Loucy (cell line): ENCODE measurements around the gene RPN2.

ENCODE experiments used
- H2AFZ ChIP-seq: fragments of 200-600 bp; sonication (generic); 2 replicates; pipeline ENCODE4 v1.6.0; 2016; ENCODE audit warnings: antibody characterized with exemption, mild to moderate bottlenecking, low read length, moderate library complexity
- H3F3A ChIP-seq: fragments of 200-600 bp; 2 replicates; pipeline ENCODE4 v1.6.0; 2016; ENCODE audit warnings: antibody characterized with exemption, low read depth, mild to moderate bottlenecking
- H3K27me3 ChIP-seq: fragments of 200-600 bp; sonication (generic); 2 replicates; pipeline ENCODE4 v1.6.1; 2014; ENCODE audit warnings: low read length, mild to moderate bottlenecking; ENCODE audit not compliant: insufficient read depth, poor library complexity, severe bottlenecking
- H3K36me3 ChIP-seq: fragments of 200-600 bp; sonication (generic); 2 replicates; pipeline ENCODE4 v1.6.1; 2016; ENCODE audit warnings: low read length; ENCODE audit not compliant: insufficient read depth
- H3K4me1 ChIP-seq: fragments of 200-600 bp; sonication (generic); 2 replicates; pipeline ENCODE4 v1.5.1; 2014; ENCODE audit warnings: low read length, mild to moderate bottlenecking; ENCODE audit not compliant: insufficient read depth, poor library complexity, severe bottlenecking
- H3K4me2 ChIP-seq: fragments of 200-600 bp; sonication (generic); 2 replicates; pipeline ENCODE4 v1.6.0; 2014; ENCODE audit warnings: antibody characterized with exemption, low read length, low read depth, mild to moderate bottlenecking; ENCODE audit not compliant: poor library complexity, severe bottlenecking
- H3K4me3 ChIP-seq: fragments of 200-600 bp; sonication (generic); 2 replicates; pipeline ENCODE4 v1.5.1; 2014; ENCODE audit warnings: low read length, mild to moderate bottlenecking, mixed read lengths; ENCODE audit not compliant: poor library complexity, severe bottlenecking
- H3K79me2 ChIP-seq: fragments of 200-600 bp; sonication (generic); 2 replicates; pipeline ENCODE4 v1.6.1; 2014; ENCODE audit warnings: low read length; ENCODE audit not compliant: insufficient read depth
- H3K9ac ChIP-seq: fragments of 200-600 bp; sonication (generic); 2 replicates; pipeline ENCODE4 v1.6.0; 2014; ENCODE audit warnings: mild to moderate bottlenecking, low read depth, low read length, moderate library complexity; ENCODE audit not compliant: poor library complexity, severe bottlenecking
- H3K9me2 ChIP-seq: fragments of 200-600 bp; sonication (generic); replicated peaks from 2 replicates; pipeline ENCODE4 v1.6.1; 2016; ENCODE audit warnings: low read depth, low read length, mixed read lengths
- H3K9me3 ChIP-seq: fragments of 200-600 bp; sonication (generic); 2 replicates; pipeline ENCODE4 v1.6.1; 2014; ENCODE audit warnings: mild to moderate bottlenecking, antibody characterized with exemption, low read length, low read depth; ENCODE audit not compliant: insufficient read depth
- H4K20me1 ChIP-seq: fragments of 200-600 bp; sonication (generic); 2 replicates; pipeline ENCODE4 v1.6.0; 2014; ENCODE audit warnings: antibody characterized with exemption, low read length, mild to moderate bottlenecking; ENCODE audit not compliant: insufficient read depth, poor library complexity, severe bottlenecking
- EZH2phosphoT487 ChIP-seq: fragments of 200-600 bp; IDR thresholded peaks from 2 replicates; pipeline ENCODE4 v1.6.1; 2018; ENCODE audit warnings: antibody characterized with exemption, mild to moderate bottlenecking, moderate library complexity, borderline replicate concordance
- TF ChIP-seq, protein P1 (sequence below): fragments of 200-600 bp; sonication (generic); conservative IDR thresholded peaks from 2 replicates; pipeline ENCODE4 v1.5.1; 2014; ENCODE audit warnings: mild to moderate bottlenecking, antibody characterized with exemption, low read length

Gene RPN2

DNA sequence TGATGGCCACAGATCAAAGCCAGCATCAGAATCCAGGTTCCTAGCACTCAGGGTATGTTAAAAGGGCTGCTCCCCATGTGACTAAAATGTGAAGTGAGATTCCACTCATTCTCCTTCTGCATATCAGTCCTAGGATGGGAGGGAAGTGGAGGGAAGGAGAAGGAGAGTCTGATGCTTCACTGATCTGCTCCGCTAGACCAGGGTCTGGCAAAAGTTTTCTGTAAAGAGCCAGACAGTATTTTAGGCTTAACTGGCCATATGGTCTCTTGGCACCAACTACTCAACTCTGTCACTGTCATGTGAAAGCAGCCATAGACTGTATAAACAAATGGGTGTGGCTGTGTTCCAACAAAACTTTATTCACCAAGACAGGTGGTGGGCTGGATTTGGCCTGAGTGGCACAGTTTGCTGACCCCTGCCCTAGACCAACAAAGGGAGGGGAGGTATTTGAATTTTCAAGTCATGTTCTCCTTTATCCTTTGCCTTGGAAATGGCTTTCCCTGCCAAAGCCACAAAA, 59.9 kb downstream of the RPN2 start:
- peaks cover 94% of the 10 kb centered on the region for H3K36me3 ChIP-seq
- H3K4me2 ChIP-seq: no peak overlapping the region
- H3K79me2 ChIP-seq: no peaks in the 10 kb centered on the region
- H3K27me3 ChIP-seq: no peaks in the 10 kb centered on the region
- no peak overlapping the region for H3K4me3 ChIP-seq
- no peak overlapping the region for H3K9ac ChIP-seq
- H3K9me2 ChIP-seq: no peaks in the 10 kb centered on the region
- H3F3A ChIP-seq: no peaks in the 10 kb centered on the region
- H2AFZ ChIP-seq: no peak overlapping the region
- no peaks in the 10 kb centered on the region for H3K9me3 ChIP-seq
- no peaks in the 10 kb centered on the region for H4K20me1 ChIP-seq
- no peaks in the 10 kb centered on the region for H3K4me1 ChIP-seq
- no peak for TF ChIP-seq EZH2phosphoT487
- TF ChIP-seq, protein P1, sequence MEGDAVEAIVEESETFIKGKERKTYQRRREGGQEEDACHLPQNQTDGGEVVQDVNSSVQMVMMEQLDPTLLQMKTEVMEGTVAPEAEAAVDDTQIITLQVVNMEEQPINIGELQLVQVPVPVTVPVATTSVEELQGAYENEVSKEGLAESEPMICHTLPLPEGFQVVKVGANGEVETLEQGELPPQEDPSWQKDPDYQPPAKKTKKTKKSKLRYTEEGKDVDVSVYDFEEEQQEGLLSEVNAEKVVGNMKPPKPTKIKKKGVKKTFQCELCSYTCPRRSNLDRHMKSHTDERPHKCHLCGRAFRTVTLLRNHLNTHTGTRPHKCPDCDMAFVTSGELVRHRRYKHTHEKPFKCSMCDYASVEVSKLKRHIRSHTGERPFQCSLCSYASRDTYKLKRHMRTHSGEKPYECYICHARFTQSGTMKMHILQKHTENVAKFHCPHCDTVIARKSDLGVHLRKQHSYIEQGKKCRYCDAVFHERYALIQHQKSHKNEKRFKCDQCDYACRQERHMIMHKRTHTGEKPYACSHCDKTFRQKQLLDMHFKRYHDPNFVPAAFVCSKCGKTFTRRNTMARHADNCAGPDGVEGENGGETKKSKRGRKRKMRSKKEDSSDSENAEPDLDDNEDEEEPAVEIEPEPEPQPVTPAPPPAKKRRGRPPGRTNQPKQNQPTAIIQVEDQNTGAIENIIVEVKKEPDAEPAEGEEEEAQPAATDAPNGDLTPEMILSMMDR: no peak

DNA sequence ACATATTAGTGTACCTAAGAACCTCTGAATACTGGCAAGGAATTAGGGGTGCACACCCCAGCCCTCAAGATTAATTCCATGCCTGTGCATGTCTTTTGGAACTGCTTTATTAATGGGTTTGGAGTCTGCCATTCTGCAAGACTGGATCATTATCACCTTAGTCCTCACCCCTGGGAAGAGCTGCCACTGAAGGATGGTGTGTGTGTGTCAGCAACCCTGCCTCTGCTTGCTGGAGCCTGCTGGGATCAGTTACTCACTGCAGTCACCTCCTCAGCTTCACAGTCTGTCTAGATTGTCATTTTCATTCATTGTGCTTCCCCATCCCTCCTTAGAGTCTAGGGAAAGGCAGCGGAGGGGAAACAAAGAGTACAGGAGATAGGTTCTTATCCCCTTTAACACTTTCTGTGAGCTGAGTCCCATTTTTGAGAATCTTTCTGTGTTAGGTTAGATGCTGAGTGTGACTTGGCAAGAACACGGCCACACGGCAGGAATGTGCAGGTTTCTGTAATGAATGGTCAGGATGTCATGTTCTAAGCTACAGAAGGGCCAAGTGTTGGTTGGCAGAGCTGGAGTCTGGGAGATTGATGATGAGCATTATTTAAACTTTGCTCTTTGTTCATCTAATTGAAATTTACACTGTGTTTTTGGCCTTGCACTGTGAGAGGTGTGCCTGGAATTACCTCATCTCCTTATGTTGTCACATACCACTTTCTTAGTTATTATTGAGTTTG, 61.4 kb downstream of the RPN2 start:
- H3F3A ChIP-seq: no peaks in the 10 kb centered on the region
- H2AFZ ChIP-seq: no peak overlapping the region
- H3K79me2 ChIP-seq: no peaks in the 10 kb centered on the region
- H3K36me3 ChIP-seq: peaks cover 81% of the 10 kb centered on the region
- no peak overlapping the region for H3K4me2 ChIP-seq
- H4K20me1 ChIP-seq: no peaks in the 10 kb centered on the region
- no peaks in the 10 kb centered on the region for H3K9me3 ChIP-seq
- H3K9me2 ChIP-seq: no peaks in the 10 kb centered on the region
- H3K4me1 ChIP-seq: peaks cover 3% of the 10 kb centered on the region
- no peaks in the 10 kb centered on the region for H3K27me3 ChIP-seq
- no peak overlapping the region for H3K4me3 ChIP-seq
- TF ChIP-seq, protein P1: no peak
- TF ChIP-seq EZH2phosphoT487: no peak
- H3K9ac ChIP-seq: no peak overlapping the region

DNA sequence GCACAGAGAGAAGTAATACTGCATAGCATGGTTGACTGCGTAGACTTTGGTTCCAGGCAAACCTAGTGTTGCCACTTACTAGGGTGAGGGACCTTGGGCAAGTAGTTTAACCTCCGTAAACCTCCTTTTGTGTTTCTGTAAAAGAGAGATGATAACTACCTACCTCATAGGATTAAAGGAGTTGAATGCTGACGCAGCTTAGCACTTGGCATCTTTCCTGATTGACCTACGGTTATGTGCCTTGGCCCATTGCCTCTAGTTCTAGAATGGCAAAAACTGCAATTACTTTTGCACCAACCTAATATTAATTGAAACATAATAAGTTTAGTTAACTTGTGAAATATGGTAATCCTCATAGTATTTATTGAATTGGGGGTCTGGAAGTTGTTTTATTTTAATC, 63.4 kb downstream of the RPN2 start:
- Histone ChIP-seq H3K4me2 (no peak overlapping the region), H3K4me3 (no peak overlapping the region), H3F3A (no peaks in the 10 kb centered on the region), H2AFZ (no peak overlapping the region), H3K79me2 (no peaks in the 10 kb centered on the region), H3K4me1 (peaks cover 3% of the 10 kb centered on the region), H3K27me3 (no peaks in the 10 kb centered on the region), H3K36me3 (peaks cover 62% of the 10 kb centered on the region; the same call in 1 of the 2 replicates), H3K9me3 (no peaks in the 10 kb centered on the region), H4K20me1 (no peaks in the 10 kb centered on the region), H3K9me2 (no peaks in the 10 kb centered on the region), H3K9ac (no peak overlapping the region)
- TF ChIP-seq, protein P1: no peak
- no peak for TF ChIP-seq EZH2phosphoT487
